Transverse colon (tissue), 4 donors: ENCODE data around the gene MYMK. TPM values are rescaled to one million over a fixed set of nuclear protein-coding genes. Genes with fewer than 3 reads are reported as not detected.

Experiments
- DNase-seq: peaks from one replicate; pipeline ENCODE4 v3.0.0-alpha.2; 2019
- H3K27ac ChIP-seq, 4 donors: fragments of 200-600 bp; sonication (generic); 2 replicates each; pipeline ENCODE4 v1.5.1; 2016 to 2018; ENCODE audit warnings: inconsistent platforms in 4 of 4
- H3K27me3 ChIP-seq: fragments of 200-600 bp; sonication (generic); 2 replicates; pipeline ENCODE4 v1.5.1; 2017; ENCODE audit warnings: inconsistent platforms
- H3K36me3 ChIP-seq, 4 donors: fragments of 200-600 bp; sonication (generic); 2 replicates each; pipeline ENCODE4 v1.5.1; 2017 to 2019; ENCODE audit warnings: inconsistent platforms in 4 of 4
- H3K4me1 ChIP-seq, 4 donors: fragments of 200-600 bp; sonication (generic); 2 replicates each; pipeline ENCODE4 v1.5.1; 2017 to 2020; ENCODE audit warnings: inconsistent platforms in 4 of 4
- H3K4me3 ChIP-seq, 4 donors: fragments of 200-600 bp; sonication (generic); 1 replicate in 1 of 4; 2 replicates in 3 of 4; pipeline versions ENCODE4 v1.5.1 to v1.6.1; 2017 to 2019; ENCODE audit warnings: inconsistent platforms in 4 of 4
- H3K9me3 ChIP-seq, 2 donors: fragments of 200-600 bp; sonication (generic); 2 replicates each; pipeline ENCODE4 v1.5.1; 2017 to 2019; ENCODE audit warnings: inconsistent platforms in 2 of 2
- EP300 ChIP-seq: sonication (generic); formaldehyde crosslinking; IDR thresholded peaks from one replicate; pipeline ENCODE4 v1.6.1; 2017; ENCODE audit warnings: antibody characterized with exemption, low read depth
- POLR2A ChIP-seq: fragments of 450-650 bp; IDR thresholded peaks from one replicate; pipeline ENCODE4 v1.6.1; 2016; ENCODE audit warnings: antibody characterized with exemption, mild to moderate bottlenecking, moderate library complexity
- POLR2AphosphoS5 ChIP-seq, 3 donors: sonication (generic); formaldehyde crosslinking; IDR thresholded peaks; one replicate each; pipeline ENCODE4 v1.6.1; 2016; ENCODE audit warnings: antibody characterized with exemption in 3 of 3
- WGBS, 2 donors: methylation state at CpG; one replicate each; pipeline ENCODE4 v1.1.5; 2018; ENCODE audit warnings: low coverage in 1 of 2; 5-methylcytosine and 5-hydroxymethylcytosine counted together
- in situ Hi-C, 4 donors: fragments of 200-750 bp; cut with MboI; loops; one replicate each; pipeline versions ENCODE4 v1.15.0 to v1.15.1; 2017; ENCODE audit warnings: low sequenced_read_pairs in 3 of 4, low pct_ligation_motif_present in 1 of 4, low pct_unique_long_range_greater_than_20kb in 1 of 4
- intact Hi-C: fragments of 100-400 bp; cut with DNase I; formaldehyde crosslinking; loops from one replicate; pipeline ENCODE4 v1.15.1; 2023; ENCODE audit warnings: low total_unique reads
- total RNA-seq, 4 donors: library from RNA; depleted of rRNA; stranded (reverse); fragments of >200 nt; gene quantifications; one replicate each; pipeline ENCODE4 v1.1.0, GENCODE V29; 2016
- TF ChIP-seq, protein P1 (sequence below), 5 experiments: fragments of 200-600 bp in 3 of 5; fragments of 450-650 bp in 2 of 5; sonication (generic) in 3 of 5; IDR thresholded peaks; 1 replicate in 2 of 5; 2 replicates in 3 of 5; pipeline ENCODE4 v1.5.1; 2016 to 2017; ENCODE audit warnings: antibody characterized with exemption in 5 of 5, inconsistent platforms in 3 of 5, mild to moderate bottlenecking in 2 of 5, moderate library complexity in 1 of 5

MYMK gene
- total RNA-seq, 4 donors from 2014 or later = not detected

DNA sequence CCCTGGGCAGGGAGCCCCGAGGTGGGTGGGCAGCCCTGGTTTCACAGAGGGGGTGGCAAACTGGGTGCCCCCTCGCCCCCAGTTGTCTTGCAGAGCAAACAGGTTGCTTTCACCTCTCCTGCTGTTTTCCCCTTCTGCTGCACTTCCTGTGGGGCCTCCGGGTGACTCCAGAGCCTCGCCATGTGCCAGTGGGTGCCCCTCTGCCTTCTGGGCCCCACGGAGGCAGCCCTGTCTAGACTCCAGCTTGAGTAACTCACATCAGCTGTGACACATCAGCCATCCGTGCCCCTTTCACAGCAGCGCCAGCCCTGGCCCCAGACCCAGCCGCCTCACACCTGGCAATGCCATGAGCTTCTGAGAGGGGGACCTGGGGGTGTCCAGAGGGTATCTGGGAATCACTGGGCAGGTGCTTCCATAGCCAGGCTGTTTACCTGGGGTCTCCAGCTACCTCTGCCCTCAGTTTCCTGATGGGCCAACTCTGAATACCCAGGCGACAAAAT is 46.7 kb upstream of the MYMK start:
- TF ChIP-seq POLR2A (no peak), POLR2AphosphoS5 (IDR thresholded peaks at IDR 0.05) (no peak), EP300 (no peak)
- TF ChIP-seq, protein P1, sequence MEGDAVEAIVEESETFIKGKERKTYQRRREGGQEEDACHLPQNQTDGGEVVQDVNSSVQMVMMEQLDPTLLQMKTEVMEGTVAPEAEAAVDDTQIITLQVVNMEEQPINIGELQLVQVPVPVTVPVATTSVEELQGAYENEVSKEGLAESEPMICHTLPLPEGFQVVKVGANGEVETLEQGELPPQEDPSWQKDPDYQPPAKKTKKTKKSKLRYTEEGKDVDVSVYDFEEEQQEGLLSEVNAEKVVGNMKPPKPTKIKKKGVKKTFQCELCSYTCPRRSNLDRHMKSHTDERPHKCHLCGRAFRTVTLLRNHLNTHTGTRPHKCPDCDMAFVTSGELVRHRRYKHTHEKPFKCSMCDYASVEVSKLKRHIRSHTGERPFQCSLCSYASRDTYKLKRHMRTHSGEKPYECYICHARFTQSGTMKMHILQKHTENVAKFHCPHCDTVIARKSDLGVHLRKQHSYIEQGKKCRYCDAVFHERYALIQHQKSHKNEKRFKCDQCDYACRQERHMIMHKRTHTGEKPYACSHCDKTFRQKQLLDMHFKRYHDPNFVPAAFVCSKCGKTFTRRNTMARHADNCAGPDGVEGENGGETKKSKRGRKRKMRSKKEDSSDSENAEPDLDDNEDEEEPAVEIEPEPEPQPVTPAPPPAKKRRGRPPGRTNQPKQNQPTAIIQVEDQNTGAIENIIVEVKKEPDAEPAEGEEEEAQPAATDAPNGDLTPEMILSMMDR (IDR thresholded peaks at IDR 0.05) = no peak
- no peak overlapping the region for H3K27ac ChIP-seq

DNA sequence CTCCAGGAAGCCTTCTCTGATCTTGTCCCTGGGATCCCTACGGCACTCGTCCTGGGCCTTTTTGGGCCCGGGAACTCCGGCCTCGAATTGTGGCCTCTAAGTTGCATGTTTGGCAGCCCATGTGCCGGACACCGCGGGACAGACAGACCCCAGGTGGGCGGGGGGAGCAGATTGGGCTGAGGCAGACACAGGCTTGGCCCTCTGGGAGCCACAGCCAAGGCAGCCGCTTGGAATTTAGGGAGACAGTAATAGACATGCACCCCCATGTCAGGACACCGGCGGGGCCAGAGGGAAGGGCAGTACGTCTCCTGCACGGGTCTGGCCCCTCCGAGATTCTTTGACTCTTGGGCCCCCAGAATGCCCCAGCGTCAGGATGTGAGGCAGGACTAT is 45.9 kb upstream of the MYMK start:
- intact Hi-C loops = no loop called here
- in situ Hi-C loops = no loop called here
- H3K4me3 ChIP-seq = no peak overlapping the region

More for the DNA sequence above, 46.7 kb upstream of the MYMK start:
- in situ Hi-C loops = no loop called here
- Histone ChIP-seq H3K9me3 (no peaks in the 10 kb centered on the region), H3K4me3 (no peak overlapping the region), H3K36me3 (no peaks in the 10 kb centered on the region), H3K4me1 (peaks cover 0 to 12% (median 3%) of the 10 kb centered on the region in 4 donors), H3K27me3 (no peaks in the 10 kb centered on the region)
- DNase-seq = no peak
- 62% methylated on average over 8 of the region's 9 CpGs; no CpG with 5 or more reads in 1 of the 2 donors for WGBS, 2 donors
- intact Hi-C loops = no loop called here

DNA sequence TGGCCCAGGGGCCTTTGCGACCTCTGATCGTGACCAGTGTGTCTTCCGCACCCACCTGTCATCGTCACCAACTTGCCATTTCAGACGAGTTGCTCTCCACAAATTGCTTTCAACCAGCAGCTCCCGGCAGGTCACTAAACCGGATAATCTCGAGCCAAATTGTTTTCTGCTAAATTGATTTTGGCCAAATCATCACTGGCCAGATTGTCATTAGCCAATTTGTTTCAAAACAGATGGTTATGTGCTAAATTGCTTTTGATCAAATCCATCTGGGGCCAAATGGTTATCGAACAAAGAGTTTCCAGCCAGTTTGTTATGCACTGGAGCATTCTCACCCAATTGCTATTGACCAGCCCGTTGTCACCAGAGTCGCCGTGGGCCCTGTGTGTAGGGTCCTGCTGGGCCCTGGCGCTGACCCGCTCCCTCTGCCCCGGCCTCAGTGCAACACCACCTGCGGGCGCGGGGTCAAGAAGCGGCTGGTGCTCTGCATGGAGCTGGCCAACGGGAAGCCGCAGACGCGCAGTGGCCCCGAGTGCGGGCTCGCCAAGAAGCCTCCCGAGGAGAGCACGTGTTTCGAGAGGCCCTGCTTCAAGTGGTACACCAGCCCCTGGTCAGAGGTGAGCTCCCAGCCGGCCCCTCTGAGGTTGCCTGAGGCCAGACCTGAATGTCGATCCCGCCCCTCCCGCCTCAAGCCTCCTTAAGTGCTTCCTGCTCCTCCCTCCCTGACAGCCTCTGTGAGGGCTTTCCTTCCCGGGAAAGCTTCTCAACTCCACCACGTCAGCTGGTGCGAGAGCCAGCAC is 45.3 kb upstream of the MYMK start:
- no peak overlapping the region for H3K27ac ChIP-seq
- DNase-seq = no peak
- H3K9me3 ChIP-seq = no peaks in the 10 kb centered on the region
- H3K4me1 ChIP-seq = peaks cover 0 to 16% (median 3%) of the 10 kb centered on the region in 4 donors
- TF ChIP-seq POLR2AphosphoS5 (IDR thresholded peaks at IDR 0.05) = no peak
- TF ChIP-seq EP300 = no peak
- no peak for TF ChIP-seq POLR2A
- TF ChIP-seq, protein P1 (IDR thresholded peaks at IDR 0.05) = no peak
- in situ Hi-C loops (no loop called here), intact Hi-C loops (no loop called here)
- H3K27me3 ChIP-seq = no peaks in the 10 kb centered on the region
- no peak overlapping the region for H3K4me3 ChIP-seq
- H3K36me3 ChIP-seq = no peaks in the 10 kb centered on the region
- 84 to 100% methylated on average over 1 to 32 of the region's 36 CpGs for whole genome bisulfite sequencing, 2 donors

More for the DNA sequence above, 45.9 kb upstream of the MYMK start:
- Histone ChIP-seq H3K27ac (no peak overlapping the region), H3K36me3 (no peaks in the 10 kb centered on the region), H3K9me3 (no peaks in the 10 kb centered on the region), H3K4me1 (peaks cover 0 to 12% (median 3%) of the 10 kb centered on the region in 4 donors), H3K27me3 (no peaks in the 10 kb centered on the region)
- DNase-seq = no peak
- 81% methylated on average over 16 of the region's 16 CpGs; no CpG with 5 or more reads in 1 of the 2 donors for WGBS, 2 donors
- TF ChIP-seq POLR2AphosphoS5 (IDR thresholded peaks at IDR 0.05) (no peak), EP300 (no peak), POLR2A (no peak)
- TF ChIP-seq, protein P1 (IDR thresholded peaks at IDR 0.05) = no peak

DNA sequence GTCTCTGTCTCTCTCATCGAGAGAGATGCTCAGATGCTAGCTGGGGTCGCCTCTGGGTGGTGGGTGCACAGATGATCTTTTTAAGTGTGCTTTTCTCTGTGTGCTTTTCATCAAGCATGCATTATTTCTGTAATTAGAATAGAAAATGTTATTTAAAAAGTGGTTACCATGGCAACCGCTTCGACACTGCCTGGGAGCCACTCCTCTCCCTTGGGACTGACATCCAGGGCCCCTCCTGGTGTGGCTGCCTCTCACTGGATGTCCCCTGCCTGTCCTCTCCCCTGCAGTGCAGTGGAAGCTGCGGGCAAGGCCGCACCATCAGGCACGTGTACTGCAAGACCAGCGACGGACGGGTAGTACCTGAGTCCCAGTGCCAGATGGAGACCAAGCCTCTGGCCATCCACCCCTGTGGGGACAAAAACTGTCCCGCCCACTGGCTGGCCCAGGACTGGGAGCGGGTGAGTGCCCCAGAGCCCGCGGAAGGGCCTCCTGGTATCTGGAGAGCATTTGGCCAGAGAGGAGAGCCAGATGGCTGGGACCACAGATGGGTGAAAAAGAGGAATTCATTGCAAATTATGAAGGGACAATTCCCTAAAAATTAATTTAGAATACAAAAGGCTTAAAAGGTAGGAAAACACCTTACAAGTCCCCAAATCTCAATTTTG is 44.5 kb upstream of the MYMK start:
- H3K27me3 ChIP-seq = no peaks in the 10 kb centered on the region
- no peak for DNase-seq
- H3K4me3 ChIP-seq = no peak overlapping the region
- H3K27ac ChIP-seq = no peak overlapping the region
- WGBS, 2 donors = 72 to 88% methylated on average over 5 to 14 of the region's 14 CpGs
- no peaks in the 10 kb centered on the region for H3K9me3 ChIP-seq
- peaks cover 0 to 21% (median 3%) of the 10 kb centered on the region in 4 donors for H3K4me1 ChIP-seq
- H3K36me3 ChIP-seq = no peaks in the 10 kb centered on the region
- no peak for TF ChIP-seq POLR2A
- in situ Hi-C loops (no loop called here), intact Hi-C loops (no loop called here)
